ENCODE results near the gene MAN2C1.
"Not testable (repeated sequence)": the region's sequence is repeated elsewhere in the genome, so short reads cannot be mapped to it uniquely, and the experiment has no call there.

Gene MAN2C1

DNA sequence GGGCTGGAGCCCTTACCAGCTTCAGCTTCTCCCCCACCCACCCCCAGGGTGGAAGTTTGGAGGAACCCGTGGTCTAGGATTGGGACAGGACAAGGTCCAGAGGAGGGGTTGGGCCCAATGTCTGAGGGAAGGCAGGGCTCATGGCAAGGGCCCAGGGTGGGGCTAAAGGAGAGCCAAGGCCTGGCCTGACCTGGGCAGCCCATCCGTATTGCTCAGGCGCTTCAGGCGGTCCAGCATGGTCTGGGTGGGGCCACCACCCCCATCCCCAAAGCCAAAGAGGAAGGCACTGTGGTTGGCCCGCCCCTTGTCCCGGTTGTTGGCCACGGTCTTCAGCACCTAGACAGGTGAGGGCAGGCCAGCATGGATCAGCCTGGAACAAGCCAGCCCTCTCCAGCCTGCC, 7.6 kb downstream of the MAN2C1 start:
- DNase-seq: no peak

DNA sequence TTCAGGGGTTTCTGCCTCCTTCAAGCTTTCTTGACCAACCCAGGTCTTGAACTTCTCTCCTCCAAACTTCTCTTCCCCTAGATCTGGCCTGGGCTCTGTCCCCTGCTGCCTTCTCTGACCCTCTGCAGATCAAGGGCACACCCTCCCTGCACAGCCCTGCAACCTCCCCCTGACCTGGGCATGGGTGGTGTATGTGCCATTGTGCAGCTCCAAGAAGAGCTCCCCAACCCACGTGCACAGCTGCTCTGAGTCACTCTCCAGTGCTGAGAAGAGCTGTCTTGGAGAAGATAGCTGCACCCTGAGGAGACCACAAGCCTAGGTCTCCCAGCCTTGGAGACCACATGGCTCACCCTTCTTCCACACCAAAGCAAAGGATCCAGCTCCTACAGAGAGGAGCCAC, 8.0 kb downstream of the MAN2C1 start:
- DNase-seq: no peak

DNA sequence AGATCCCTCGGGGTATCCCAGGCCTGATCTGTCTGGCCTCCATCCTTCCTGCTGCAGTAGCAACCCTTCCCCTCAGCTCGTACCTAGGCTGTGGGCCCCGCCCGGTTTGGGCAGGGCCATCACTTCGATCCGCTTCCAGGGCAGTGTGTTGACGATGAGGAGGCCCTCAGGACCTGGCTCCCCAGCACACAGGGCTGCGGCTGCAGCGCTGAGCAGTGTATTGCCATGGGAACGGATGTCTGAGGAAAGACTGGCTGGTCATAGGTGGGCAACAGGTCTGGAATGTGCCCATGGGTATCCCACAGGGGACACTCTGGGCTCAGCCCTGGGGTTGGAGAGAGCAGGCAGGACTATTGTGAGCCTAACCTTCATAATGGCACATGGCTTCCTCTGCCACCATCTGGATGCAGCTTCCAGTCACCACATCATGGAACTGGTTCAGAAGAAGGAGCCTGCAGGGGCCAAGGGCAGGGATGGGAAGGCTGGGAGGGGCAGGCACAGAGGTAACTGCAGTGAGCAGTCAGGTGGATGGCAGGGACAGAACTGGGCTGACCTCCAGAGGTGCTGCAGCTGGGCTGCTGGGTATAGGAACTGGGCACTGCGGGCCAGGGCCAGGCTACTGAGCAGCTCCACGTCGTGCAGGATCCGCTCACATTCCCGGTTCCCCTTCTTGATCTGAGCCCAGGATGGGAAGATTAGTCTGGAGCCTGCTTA, 8.7 kb downstream of the MAN2C1 start:
- DNase-seq: no peak

DNA sequence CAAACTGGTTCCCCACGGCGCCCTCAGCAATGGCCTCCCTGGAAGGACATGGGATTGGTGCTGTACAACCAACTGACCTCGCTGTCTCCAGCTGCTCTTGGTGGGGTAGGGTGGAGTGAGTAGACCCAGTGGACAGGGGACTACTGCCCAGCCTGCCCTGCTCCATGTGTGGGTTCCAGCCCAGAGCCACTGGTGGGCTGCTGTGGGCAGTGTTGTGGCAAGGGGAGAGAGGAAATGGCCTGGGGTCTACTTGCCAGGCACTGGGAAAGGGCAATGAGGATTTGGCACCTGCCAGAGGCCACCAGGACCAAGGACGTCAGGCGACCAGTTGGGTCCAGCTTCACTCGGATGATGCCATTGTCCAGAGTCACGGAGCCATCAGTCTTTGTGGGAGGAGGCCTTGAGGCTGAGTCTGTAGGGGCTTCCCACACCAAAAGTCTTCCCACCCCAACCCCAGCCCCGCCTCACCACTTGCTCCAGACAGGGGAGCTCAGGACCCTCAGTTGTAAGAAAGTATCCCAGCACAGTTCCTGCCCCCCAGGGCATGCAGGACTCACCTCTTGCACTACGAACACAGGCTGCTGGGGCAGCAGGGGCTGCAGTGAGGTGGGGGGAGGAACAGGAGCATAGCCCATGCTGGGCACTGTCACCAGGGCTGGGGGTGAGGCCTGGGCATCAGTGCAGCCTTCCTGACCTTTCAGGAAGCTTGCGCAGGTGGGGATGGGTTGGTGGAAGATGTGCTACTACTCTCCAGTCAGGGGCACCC, 9.5 kb downstream of the MAN2C1 start:
- DNase-seq: no peak

DNA sequence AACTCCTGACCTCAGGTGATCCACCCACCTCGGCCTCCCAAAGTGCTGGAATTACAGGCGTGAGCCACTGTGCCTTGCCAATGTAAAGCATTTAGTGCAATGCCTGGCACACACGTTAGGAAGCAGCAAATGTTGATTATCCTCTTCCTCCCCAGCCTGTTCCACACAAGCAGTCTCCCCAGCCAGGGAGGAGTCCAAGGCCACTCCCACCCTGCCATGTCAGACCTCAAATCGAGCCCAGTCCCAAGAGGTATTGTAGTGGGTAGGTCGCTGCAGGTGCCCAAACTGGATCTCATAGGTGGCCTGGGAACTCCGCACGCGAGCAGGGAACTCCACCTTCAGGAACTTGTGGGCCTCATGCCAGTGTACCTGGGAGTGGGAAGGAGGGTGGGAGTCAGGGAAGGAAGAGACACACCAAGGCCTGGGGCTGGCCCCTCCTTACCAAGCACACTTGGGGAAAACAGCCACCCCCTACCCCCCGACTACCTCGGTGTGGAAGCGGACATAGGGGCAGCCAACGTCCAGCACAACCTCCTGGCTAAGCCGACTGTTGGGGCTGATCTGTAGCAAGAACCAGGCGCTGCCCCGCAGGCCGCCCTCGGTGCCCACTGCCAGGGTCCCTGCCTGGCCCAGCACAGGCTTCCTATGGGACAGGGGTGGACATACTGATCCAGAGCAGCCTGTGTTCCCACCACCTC, 10.3 kb downstream of the MAN2C1 start:
- no peak for DNase-seq

DNA sequence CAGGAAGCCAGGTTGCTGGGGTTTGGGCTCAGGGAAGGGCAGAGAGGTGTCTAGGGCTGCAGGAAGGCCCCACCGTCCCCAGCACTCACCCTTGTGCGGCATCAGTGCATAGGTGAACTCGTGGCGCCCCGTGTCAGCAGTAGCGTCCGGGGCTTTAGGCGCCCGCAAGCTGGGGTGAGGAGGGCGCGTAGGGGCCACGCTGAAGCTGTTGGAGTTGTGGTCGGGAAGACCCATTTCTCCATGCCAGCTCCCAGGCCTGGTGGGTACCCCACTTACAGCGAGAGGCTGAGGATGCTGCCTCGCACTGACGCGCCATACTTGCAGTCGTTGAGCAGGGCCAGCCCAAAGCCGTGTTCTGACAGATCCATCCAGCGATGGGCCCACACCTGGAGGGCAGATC, 11.9 kb downstream of the MAN2C1 start:
- no peak for DNase-seq

DNA sequence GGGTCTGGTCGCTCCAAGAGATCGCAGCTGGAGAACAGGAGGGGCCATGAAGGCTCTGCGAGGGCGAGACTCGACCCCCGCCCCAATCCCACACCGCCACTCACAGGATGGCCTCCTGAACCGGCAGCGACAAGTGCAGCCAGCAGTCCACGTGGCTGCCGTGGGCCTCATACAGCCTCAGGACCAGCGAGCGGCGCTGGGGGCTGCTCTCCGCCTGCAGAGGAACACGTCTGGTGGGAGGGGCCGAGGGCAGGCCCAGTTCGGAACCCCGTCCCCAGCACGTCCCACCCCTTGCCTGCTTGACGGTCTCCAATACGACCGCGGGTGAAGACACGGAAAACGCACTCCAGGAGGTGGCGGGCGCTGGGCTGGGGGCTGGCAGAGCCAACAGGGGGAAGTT, 12.4 kb downstream of the MAN2C1 start:
- no peak for DNase-seq

DNA sequence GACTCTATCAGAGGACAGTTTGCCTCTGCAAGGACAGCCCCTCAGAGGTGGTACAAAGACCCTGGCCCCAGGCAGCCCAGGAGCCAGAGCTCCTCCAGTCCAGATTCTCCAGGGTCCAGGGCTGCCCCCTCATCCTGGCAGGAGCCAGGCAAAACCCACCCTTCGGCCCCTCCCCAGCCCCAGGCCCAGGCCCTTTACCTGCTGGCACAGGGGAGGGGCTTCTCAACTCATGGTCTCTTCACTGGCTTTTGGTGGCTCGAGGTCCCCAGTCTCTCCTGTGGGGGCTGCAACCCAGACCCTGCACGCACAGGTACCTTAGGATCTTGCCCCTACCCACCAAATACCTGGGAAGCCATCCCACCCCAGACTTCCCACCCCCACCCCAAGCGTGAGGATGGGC, 13.0 kb downstream of the MAN2C1 start:
- no peak for DNase-seq

DNA sequence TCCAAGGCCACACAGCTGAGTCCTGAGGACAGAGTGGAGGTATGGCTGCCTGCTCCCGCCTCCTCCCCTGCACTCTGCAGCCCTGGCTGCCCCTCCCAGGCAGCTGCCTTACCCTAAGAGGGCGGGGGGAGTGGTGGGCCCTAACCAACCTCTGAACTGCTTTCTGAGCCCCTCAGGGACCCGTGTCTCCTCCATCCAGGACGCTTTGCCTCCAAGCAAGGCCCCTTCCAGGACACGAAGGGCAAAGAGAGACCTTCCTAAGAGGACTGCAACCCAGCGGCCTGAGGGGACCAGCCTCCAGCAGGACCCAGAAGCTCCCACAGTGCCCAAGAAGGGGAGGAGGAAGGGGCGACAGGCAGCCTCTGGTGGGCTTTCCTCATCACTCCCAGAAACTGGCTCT, 14.0 kb downstream of the MAN2C1 start:
- no peak for DNase-seq

DNA sequence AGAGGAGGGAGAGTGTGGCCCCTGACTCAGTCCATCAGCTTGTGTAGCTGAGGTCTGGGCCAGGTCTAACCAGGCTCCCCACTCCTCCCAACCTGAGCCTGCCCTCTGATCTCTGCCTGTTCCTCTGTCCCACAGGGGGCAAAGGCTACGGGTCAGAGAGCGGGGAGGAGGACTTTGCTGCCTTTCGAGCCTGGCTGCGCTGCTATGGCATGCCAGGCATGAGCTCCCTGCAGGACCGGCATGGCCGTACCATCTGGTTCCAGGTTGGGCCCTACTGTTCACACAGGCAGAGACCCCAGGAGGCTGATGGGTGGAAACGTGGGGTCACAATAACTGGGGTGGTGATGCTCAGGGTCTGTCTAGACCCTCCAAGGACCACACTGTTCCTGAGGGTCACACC, 14.8 kb downstream of the MAN2C1 start:
- DNase-seq: no peak

DNA sequence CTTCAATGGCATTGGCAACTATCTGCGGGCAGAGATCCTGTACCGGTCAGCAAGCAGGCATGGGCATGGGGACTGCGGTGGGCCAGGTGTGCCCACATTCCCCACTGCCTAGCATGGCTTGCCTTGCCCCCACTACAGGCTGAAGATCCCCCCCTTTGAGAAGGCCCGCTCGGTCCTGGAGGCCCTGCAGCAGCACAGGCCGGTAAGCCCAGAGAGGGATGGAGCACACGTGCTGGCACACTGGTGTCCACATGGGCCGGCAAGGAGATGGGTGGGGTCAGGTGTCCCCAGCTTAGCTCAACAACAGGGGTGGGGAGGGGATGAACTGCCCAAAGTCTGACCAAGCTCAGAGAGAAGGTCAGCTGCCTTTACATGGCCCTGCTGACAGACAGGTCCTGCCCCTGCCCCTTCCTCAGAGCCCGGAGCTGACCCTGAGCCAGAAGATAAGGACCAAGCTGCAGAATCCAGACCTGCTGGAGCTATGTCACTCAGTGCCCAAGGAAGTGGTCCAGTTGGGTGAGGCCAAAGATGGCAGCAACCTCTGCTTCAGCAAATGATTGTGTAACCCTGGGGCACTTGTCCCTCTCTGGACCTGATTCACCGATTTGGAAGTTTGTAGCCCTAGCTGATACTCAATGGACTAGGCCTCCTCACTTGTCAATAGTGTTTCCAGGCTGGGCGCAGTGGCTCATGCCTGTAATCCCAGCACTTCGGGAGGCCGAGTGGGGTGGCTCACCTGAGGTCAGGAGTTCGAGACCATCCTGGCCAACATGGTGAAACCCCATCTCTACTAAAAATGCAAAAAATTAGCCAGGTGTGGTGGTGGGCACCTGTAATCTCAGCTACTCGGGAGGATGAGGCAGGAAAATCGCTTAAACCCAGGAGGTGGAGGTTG, 16.0 kb downstream of the MAN2C1 start:
- no peak for DNase-seq

DNA sequence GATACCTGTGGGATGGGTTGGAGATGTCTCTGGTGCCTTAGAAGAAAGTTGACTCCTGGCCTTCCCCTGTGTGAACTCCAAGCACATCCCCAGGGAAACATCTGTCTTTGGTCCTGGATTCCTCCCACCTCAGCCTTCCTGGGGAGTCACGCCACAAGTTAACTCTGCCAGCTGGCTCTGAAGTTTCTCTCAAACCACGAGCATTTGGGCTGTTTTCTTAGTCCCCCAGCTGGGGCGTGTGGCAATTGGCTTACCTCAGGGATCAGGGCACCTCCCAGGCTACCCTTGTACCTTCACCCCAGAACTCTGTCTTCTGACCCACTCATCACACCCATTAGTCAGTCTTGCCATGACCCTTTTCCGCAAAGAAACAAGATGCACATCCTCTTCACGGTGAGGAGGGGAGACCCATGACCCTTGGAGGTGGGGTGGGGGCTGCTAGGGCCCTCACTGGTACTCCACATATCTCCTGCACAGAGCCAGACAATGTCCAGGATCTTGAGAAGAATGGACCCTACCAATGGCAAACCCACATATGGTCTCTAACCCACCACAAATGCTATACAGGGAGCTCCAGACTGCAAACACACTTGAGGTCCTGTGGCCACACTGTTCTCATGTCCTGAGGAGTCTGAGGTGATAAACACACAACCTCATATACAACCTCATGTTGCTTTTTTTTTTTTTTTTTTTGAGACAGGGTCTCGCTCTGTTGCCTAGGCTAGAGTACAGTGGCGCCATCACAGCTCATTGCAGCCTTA, 17.6 kb downstream of the MAN2C1 start:
- no peak for DNase-seq

DNA sequence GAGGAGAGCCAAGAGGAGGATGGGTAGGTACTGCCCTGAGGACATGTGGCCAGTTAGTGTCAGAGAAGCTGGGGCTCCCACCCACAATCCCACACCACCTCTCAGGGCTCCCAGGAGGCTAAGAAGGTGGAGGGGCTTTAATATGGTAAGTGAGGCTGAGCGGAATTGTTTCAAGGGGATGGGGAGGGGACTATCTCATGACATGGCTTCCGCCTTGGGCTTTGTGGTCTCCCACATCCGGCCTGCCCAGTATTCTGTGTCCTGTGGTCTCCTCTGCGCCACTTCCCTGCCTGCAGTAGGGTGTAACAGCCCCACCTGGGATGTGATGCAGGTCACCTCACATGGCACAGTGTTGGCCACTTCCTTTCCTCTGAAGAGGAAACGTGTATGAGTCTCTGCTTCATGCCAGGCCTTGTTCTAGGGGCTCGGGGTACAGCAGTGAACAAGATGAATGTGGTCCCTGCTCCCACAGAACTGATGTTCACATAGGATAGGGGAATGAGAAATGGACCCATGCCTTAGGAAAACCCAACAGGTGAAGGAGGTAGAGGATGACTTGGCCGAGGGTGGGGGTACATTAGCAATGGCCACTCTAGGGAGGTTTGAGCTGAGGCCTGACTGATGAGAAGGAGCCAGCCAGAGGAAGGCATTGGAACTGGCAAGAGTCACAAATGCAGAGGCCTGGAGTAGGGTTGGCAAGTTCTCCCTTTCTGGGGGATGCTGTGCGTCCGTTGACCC, 18.4 kb downstream of the MAN2C1 start:
- peak; percentile 86 for DNase-seq

DNA sequence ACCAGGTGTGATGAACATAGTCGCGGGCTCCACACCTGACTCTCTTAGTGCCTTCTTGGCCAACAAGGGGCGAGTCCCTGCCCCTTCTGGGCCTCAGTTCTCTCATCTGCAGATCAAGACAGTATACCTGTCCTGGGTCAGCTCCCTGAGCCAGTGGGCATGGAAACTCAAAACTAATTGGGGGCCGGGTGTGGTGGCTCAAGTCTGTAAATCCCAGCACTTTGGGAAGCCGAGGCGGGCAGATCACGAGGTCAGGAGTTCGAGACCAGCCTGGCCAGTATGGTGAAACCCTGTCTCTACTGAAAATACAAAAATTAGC, 19.1 kb downstream of the MAN2C1 start:
- not testable (repeated sequence) for DNase-seq

DNA sequence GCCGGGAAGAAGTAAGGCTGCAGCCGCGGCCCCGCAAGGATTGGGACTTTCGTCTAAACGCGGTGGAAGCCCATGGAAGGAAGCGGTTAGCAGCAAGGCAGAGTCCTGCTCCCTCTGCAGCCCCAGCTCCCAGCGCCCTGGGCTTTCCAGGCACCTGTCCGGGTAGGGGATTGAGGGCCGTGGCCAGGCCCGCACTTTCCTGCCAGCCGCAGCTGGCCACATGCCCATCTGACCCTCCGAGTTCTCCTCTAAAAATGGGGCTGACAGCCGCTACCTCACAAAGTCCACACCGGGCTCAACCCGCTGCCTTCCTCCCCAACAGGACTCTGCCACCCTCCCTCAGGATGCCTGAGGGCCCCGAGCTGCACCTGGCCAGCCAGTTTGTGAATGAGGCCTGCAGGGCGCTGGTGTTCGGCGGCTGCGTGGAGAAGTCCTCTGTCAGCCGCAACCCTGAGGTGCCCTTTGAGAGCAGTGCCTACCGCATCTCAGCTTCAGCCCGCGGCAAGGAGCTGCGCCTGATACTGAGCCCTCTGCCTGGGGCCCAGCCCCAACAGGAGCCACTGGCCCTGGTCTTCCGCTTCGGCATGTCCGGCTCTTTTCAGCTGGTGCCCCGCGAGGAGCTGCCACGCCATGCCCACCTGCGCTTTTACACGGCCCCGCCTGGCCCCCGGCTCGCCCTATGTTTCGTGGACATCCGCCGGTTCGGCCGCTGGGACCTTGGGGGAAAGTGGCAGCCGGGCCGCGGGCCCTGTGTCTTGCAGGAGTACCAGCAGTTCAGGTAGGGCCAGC, 19.7 kb downstream of the MAN2C1 start:
- no peak for DNase-seq

DNA sequence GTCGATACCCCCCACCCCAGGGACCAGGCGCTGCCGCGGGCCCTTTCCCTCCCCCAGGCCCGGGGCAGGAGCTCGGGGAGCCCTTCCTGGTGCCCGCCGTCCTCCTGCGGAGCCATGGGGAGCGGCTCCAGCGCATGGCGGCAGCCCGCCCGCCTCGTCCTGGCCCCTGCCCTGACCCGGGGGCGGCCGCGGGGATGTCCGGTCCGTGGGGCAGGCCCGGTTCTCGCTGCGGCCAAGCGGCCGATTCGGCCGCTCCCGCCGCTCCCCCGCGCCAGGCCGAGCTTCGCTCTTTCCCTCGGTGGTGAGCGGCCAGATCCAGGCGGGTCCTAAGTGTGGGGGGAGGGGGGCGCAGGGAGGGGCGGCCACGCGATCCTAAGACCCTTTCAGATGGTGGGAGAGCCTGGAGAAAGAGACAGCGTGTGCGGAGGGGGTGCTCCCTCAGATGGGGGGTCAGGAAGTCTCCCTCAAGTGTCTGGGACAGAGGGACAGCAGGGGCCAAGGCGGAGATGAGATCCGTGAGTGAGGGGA, 20.3 kb downstream of the MAN2C1 start:
- DNase-seq: no peak

DNA sequence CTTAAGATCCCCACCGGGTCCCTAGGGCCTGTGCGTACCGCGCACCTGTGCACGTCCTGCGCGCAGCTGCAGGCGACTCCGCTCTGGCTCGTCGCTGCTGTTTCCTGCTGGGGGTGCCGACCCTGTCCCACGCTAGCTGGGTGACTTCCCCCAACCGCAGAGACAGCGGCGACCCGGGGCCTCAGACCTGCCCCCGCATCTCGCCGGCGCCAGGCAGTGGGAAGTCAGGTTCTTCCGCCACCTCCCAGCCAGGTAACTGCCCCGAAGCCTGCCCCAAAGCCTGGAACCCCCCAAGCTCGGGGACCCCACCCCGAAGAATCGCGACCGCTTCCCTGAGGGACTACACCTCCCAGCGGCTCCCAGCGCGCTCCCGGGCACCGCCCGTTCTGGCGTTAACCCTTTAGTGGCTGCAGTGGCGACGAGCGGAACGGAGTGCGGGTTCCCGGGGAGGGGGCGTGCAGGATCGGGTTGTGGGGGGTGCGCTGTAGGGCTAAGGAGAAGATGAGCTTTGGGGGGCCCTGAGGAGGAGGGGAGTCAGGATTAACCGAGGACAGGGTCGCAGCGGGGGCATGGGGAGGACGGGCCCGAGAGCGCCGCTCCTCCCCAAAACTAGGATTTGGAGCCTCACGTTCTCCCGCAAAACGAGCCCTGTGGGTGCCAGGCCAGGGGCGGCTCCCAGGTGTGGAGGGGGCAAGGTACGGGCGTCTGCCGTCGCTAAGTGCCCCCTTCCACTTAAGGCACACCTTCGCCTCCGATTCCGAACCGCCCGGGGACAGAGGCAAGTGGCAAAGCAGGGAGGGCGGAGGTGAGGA, 21.0 kb downstream of the MAN2C1 start:
- peak; percentile 57 for DNase-seq

DNA sequence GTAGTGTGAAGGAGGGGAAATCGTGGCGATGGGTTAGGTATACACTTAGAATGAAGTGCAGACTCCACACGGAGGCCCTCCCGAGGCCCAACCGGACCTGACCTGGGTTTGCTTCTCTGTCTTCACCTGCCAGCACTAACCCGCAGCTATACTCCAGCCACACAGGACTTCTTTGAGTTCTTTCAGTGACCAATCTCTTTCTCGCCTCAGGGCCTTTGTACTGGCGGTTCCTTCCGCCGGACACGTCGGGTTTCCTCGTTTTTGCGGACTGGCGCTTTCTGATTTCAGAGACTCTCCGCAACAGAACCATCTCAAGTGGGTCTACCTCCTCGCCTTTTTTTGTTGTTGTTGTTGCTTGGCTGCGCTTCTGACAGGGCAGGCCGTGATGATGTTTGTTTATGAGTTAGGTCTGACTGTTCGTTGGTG, 21.6 kb downstream of the MAN2C1 start, which contains the start of gene NEIL1:
NEIL1 (plus strand) TSS at position 244 of the 426 bp plus-strand sequence. CDS start 1,867 bp downstream, outside the sequence.
- DNase-seq: no peak

DNA sequence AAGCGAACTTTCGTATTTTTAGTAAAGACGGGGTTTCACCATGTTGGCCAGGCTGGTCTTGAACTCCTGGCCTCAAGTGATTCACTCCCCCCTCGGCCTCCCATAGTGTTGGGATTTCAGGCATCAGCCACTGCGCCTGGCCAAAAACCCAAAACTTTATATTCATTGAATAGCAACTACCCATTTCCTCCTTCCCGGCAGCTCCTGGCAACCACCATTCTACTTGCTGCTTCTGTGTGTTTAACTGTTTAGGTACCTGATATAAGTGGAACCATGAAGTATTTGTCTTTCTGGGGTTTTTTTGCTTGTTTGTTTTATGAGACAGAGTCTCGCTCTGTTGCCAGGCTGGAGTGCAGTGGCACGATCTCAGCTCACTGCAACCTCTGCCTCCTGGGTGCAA, 24.5 kb downstream of the MAN2C1 start:
- DNase-seq: not testable (repeated sequence)

Measured in CD4-positive, alpha-beta T cell treated with Interleukin-10 for 1 hour (primary cell).